ENCODE data around the gene KDELR1.

Gene KDELR1

DNA sequence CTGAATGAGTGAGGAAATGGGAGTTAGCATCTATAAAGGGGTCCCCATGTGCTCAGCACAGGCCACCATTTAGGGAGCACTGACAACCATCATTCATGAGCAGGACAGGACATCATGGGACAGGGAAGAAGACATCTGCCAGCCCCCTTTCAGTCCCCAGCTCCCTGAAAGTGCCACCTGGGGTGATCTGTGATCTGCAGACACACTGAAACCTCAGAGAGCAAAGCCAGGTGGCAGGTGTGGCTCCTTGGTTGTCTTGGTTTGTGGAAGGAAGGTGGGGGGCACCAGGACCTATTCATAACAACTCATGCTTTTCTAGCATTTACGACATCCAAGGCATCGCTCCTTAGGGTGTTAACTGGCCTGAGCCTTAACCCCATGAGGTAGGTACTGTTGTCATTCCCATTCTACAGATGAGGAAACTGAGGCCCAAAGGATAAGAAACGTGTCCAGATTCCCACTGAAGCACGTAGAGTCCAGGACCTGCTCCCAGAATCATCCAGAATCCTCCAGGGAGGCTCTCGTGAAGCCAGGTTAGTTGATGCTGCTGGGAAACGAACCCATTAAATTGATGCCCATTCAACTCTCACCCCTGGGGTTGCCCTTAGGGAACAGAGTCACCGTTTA, 5.8 kb downstream of the KDELR1 start:
- TF ChIP-seq REST (IDR thresholded peaks at IDR 0.05; ENCODE audit: insufficient read depth in 1 of 2, low read depth in 2 of 2, low read length in 2 of 2) (no peak), SIN3A (IDR thresholded peaks at IDR 0.05; ENCODE audit: borderline replicate concordance, insufficient read depth, low read length) (no peak), FOXP2 (optimal IDR thresholded peaks at IDR 0.05; ENCODE audit: borderline replicate concordance, extremely low read depth, extremely low read length, insufficient read depth) (no peak), TAF1 (IDR thresholded peaks at IDR 0.05; ENCODE audit: borderline replicate concordance, insufficient read depth, low read length) (no peak), POLR2AphosphoS5 (IDR thresholded peaks at IDR 0.05; ENCODE audit: low read depth, low read length) (no peak)

- TF ChIP-seq TAF1 (IDR thresholded peaks at IDR 0.05; ENCODE audit: borderline replicate concordance, insufficient read depth, low read length) (no peak), REST (IDR thresholded peaks at IDR 0.05; ENCODE audit: insufficient read depth in 1 of 2, low read depth in 2 of 2, low read length in 2 of 2) (no peak), FOXP2 (optimal IDR thresholded peaks at IDR 0.05; ENCODE audit: borderline replicate concordance, extremely low read depth, extremely low read length, insufficient read depth) (no peak), SIN3A (IDR thresholded peaks at IDR 0.05; ENCODE audit: borderline replicate concordance, insufficient read depth, low read length) (no peak), POLR2AphosphoS5 (IDR thresholded peaks at IDR 0.05; ENCODE audit: low read depth, low read length) (no peak)
These were observed 9.1 kb downstream of the KDELR1 start for GRCh38 chr19:48382286-48382685.

GRCh38 chr19:48381178-48381950, 10.0 kb downstream of the KDELR1 start:
- TF ChIP-seq POLR2AphosphoS5 (IDR thresholded peaks at IDR 0.05; ENCODE audit: low read depth, low read length) = peak; percentile 42; the same call in 1 of the 2 replicates
- TF ChIP-seq FOXP2 (optimal IDR thresholded peaks at IDR 0.05; ENCODE audit: borderline replicate concordance, extremely low read depth, extremely low read length, insufficient read depth) = no peak

GRCh38 chr19:48379058-48379457, 12.3 kb downstream of the KDELR1 start:
- no peak for TF ChIP-seq POLR2AphosphoS5 (IDR thresholded peaks at IDR 0.05; ENCODE audit: low read depth, low read length)
- TF ChIP-seq TAF1 (IDR thresholded peaks at IDR 0.05; ENCODE audit: borderline replicate concordance, insufficient read depth, low read length) = no peak
- no peak for TF ChIP-seq REST (IDR thresholded peaks at IDR 0.05; ENCODE audit: insufficient read depth in 1 of 2, low read depth in 2 of 2, low read length in 2 of 2)
- no peak for TF ChIP-seq FOXP2 (optimal IDR thresholded peaks at IDR 0.05; ENCODE audit: borderline replicate concordance, extremely low read depth, extremely low read length, insufficient read depth)
- TF ChIP-seq SIN3A (IDR thresholded peaks at IDR 0.05; ENCODE audit: borderline replicate concordance, insufficient read depth, low read length) = no peak

DNA sequence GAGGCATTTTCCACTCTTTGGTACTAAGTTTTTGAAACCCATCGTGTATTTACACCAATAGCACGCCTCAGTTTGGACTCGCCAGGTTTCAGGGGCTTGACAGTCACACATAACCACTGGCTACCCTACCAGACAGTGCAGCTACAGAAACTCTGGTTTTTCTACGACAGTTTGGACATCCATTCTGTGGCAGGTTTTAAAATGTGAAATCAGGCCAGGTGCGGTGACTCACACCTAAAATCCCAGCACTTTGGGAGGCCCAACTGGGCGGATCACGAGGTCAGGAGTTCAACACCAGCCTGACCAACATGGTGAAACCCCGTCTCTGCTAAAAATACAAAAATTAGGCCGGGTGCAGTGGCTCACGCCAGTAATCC, 13.2 kb downstream of the KDELR1 start:
- TF ChIP-seq TAF1 (IDR thresholded peaks at IDR 0.05; ENCODE audit: borderline replicate concordance, insufficient read depth, low read length) = no peak
- no peak for TF ChIP-seq REST (IDR thresholded peaks at IDR 0.05; ENCODE audit: insufficient read depth in 1 of 2, low read depth in 2 of 2, low read length in 2 of 2)
- no peak for TF ChIP-seq FOXP2 (optimal IDR thresholded peaks at IDR 0.05; ENCODE audit: borderline replicate concordance, extremely low read depth, extremely low read length, insufficient read depth)
- TF ChIP-seq SIN3A (IDR thresholded peaks at IDR 0.05; ENCODE audit: borderline replicate concordance, insufficient read depth, low read length) = no peak
- TF ChIP-seq POLR2AphosphoS5 (IDR thresholded peaks at IDR 0.05; ENCODE audit: low read depth, low read length) = no peak

All from PFSK-1 (cell line).